ENCODE measurements around the gene FGFR1OP2. TPM values are rescaled to one million over a fixed set of nuclear protein-coding genes. Genes with fewer than 3 reads are reported as not detected.

Gene FGFR1OP2
- total and polyA plus RNA-seq, 12 donors: 43.5 to 154 (median 71.2) TPM

GRCh38 chr12:26940516-26941214, 2.4 kb downstream of the FGFR1OP2 start:
- peak overlapping the region in 4 of 5 donors; percentile 14 to 94 (median 34) for H3K27ac ChIP-seq
- peaks cover 21 to 54% of the 10 kb centered on the region in 2 donors for H3K4me1 ChIP-seq (replicated peaks in 1 of 2)
- intact Hi-C loops (cut with DNase I): no loop called here

GRCh38 chr12:26941215-26941594, 2.9 kb downstream of the FGFR1OP2 start:
- intact Hi-C loops (cut with DNase I): no loop called here
- H3K27me3 ChIP-seq: no peaks in the 10 kb centered on the region
- H3K9me3 ChIP-seq (replicated peaks in 1 of 3): peaks cover 0 to 11% (median 11%) of the 10 kb centered on the region in 3 donors
- peaks cover 21 to 49% of the 10 kb centered on the region in 2 donors for H3K4me1 ChIP-seq (replicated peaks in 1 of 2)
- H3K27ac ChIP-seq: peak overlapping the region in 4 of 5 donors; percentile 17 to 72 (median 55)
- peak overlapping the region in 1 of 4 donors; percentile 84 for H3K4me3 ChIP-seq
- no peak for DNase-seq
- WGBS, 4 donors: 20 to 31% (median 27%) methylated on average over 1 of the region's 1 CpG
- no peaks in the 10 kb centered on the region for H3K36me3 ChIP-seq (replicated peaks in 1 of 2)
- TF ChIP-seq CTCF (IDR thresholded peaks at IDR 0.05) (no peak), POLR2A (IDR thresholded peaks at IDR 0.05) (no peak)

More at GRCh38 chr12:26940516-26941214, 2.4 kb downstream of the FGFR1OP2 start:
- Histone ChIP-seq H3K9me3 (replicated peaks in 1 of 3) (peaks cover 0 to 11% (median 11%) of the 10 kb centered on the region in 3 donors), H3K4me3 (peak overlapping the region in 1 of 4 donors; percentile 84), H3K27me3 (no peaks in the 10 kb centered on the region), H3K36me3 (replicated peaks in 1 of 2) (no peaks in the 10 kb centered on the region)
- TF ChIP-seq CTCF (IDR thresholded peaks at IDR 0.05) (no peak), POLR2A (IDR thresholded peaks at IDR 0.05) (no peak)
- no peak for DNase-seq
- WGBS, 4 donors: 50 to 61% (median 56%) methylated on average over 3 of the region's 3 CpGs

- peaks cover 16 to 21% of the 10 kb centered on the region in 2 donors for H3K4me1 ChIP-seq (replicated peaks in 1 of 2)
- DNase-seq: no peak
- H3K27me3 ChIP-seq: no peaks in the 10 kb centered on the region
- H3K36me3 ChIP-seq (replicated peaks in 1 of 2): no peaks in the 10 kb centered on the region
- peaks cover 0 to 23% (median 23%) of the 10 kb centered on the region in 3 donors for H3K9me3 ChIP-seq (replicated peaks in 1 of 3)
- TF ChIP-seq POLR2A (IDR thresholded peaks at IDR 0.05) (no peak), CTCF (IDR thresholded peaks at IDR 0.05) (no peak)
- no peak overlapping the region for H3K4me3 ChIP-seq
- no peak overlapping the region for H3K27ac ChIP-seq
- intact Hi-C loops (cut with DNase I): no loop called here
- 67 to 83% (median 76%) methylated on average over 1 of the region's 1 CpG for WGBS, 4 donors
Measured at GRCh38 chr12:26948309-26948708, 10.0 kb downstream of the FGFR1OP2 start.

GRCh38 chr12:26953447-26953846, 15.2 kb downstream of the FGFR1OP2 start:
- Histone ChIP-seq H3K27ac (peak overlapping the region in 3 of 5 donors; percentile 36 to 64 (median 42)), H3K9me3 (replicated peaks in 1 of 3) (peaks cover 0 to 7% (median 3%) of the 10 kb centered on the region in 3 donors), H3K4me3 (peak overlapping the region in 1 of 4 donors; percentile 7), H3K4me1 (replicated peaks in 1 of 2) (peaks cover 6 to 25% of the 10 kb centered on the region in 2 donors), H3K36me3 (replicated peaks in 1 of 2) (peaks cover 0 to 21% of the 10 kb centered on the region in 2 donors), H3K27me3 (no peaks in the 10 kb centered on the region)
- intact Hi-C loops (cut with DNase I): no loop called here
- WGBS, 4 donors: 16 to 44% (median 23%) methylated on average over 1 of the region's 1 CpG
- TF ChIP-seq POLR2A (IDR thresholded peaks at IDR 0.05): no peak
- no peak for TF ChIP-seq CTCF (IDR thresholded peaks at IDR 0.05)
- DNase-seq: peak in 6 of 7 donors; percentile 41 to 80 (median 67)

Data from adrenal gland (tissue), 12 donors.